Activated CD4-positive, alpha-beta T cell treated with anti-CD3 and anti-CD28 coated beads for 1 hour (primary cell): ENCODE data around the gene VPS13D.
"Not testable (repeated sequence)": the region's sequence is repeated elsewhere in the genome, so short reads cannot be mapped to it uniquely, and the experiment has no call there.

Experiments
- DNase-seq: peaks from one replicate; pipeline ENCODE4 v3.0.0-alpha.2; 2020

VPS13D gene

GRCh38 chr1:12375133-12375829 lies 145.5 kb downstream of the VPS13D start:
- DNase-seq: no peak

DNA sequence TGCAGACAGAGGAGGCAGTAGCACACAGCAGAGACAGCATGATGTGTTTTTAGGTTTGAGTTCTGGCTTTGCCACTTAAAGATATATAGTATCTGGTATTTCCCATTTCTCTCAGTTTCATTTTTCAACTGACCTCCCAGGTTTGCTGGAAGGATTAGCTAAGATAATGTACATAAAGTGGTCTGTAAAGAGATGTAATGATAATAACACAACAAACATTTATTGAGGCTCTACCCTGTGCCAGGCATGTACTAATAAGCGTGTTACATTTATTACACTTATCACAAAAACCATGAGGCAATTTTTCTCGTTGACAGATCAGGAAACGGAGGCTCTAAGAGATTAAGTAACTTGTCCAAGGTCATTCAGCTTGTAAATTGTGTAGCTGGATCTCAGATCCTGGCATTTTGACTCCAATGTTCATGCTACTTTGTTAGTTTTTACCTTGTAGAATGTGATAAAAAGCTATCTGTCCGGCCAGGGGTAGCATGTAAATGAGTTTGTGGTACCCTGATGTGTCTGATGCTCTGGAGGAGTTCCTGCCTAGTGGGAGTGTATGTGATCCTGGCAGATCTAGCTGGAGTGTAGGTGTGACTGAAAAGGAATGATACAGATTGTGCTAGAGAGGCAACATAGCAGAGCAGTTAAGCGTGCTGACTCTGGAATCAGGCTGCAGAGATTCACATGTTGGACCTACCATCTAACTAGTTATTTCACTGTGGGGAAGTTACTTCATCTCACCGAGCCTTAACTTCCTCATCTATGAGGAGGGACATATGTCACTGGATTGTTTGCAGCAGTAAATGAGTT lies 146.6 kb downstream of the VPS13D start:
- DNase-seq: no peak

- no peak for DNase-seq
Observed at GRCh38 chr1:12380326-12381249, 150.8 kb downstream of the VPS13D start.

DNA sequence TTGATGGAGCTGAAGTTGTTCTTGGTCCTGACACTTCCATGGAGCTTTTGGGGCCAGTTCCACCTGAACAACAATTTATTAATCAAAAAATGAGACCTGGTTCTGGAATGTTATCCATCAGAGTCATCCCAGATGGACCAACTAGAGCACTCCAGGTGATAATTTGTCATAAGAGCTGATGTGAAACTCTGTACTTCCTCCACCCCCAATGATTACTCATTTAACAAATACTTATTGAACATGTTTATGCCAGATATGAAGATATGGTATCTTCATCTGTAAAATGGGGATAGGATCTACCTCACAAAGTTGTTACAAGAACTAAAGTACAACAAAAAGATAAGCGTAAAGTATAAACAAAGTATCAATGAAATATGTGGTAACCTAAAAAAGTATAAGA lies 153.2 kb downstream of the VPS13D start:
- DNase-seq: no peak

GRCh38 chr1:12383786-12384185 lies 154.0 kb downstream of the VPS13D start:
- DNase-seq: no peak

GRCh38 chr1:12384836-12385456 lies 155.1 kb downstream of the VPS13D start:
- DNase-seq: no peak

DNA sequence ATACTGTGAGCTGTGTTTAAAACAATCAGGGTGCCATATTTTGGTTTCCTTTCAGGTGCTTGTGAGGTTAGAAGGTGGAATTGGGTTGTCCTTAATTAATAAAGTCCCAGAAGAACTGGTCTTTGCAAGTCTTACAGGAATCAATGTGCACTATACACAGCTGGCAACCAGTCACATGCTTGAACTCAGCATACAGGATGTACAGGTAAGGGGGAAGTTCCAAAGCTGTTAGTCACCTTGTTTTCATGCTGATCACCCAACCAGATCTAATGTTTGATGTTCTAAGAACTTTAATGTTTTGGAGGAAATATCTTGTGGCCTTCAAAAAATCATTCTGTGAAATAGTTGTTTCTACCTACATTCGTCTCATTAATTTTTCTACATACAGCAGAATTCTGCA lies 156.3 kb downstream of the VPS13D start:
- no peak for DNase-seq

DNA sequence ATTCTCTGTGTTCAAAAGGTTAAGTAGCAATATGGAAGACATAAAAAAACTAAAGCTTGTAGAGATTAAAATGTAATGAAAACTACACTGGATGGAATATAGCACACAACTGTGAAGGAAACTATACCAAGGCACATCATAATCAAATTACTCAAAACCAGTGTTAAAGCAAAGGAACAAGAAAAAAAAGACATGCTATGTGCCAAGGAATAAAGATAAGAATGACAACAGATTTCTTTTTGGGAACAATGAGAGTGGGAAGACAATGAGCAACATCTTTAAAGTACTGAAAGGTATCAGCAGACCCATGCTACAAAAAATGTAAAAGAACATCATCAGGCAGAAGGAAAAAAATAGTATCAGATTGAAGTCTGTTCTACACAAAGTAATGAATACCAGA lies 157.8 kb downstream of the VPS13D start:
- DNase-seq: no peak

GRCh38 chr1:12390296-12390695 lies 160.5 kb downstream of the VPS13D start:
- DNase-seq: not testable (repeated sequence)

DNA sequence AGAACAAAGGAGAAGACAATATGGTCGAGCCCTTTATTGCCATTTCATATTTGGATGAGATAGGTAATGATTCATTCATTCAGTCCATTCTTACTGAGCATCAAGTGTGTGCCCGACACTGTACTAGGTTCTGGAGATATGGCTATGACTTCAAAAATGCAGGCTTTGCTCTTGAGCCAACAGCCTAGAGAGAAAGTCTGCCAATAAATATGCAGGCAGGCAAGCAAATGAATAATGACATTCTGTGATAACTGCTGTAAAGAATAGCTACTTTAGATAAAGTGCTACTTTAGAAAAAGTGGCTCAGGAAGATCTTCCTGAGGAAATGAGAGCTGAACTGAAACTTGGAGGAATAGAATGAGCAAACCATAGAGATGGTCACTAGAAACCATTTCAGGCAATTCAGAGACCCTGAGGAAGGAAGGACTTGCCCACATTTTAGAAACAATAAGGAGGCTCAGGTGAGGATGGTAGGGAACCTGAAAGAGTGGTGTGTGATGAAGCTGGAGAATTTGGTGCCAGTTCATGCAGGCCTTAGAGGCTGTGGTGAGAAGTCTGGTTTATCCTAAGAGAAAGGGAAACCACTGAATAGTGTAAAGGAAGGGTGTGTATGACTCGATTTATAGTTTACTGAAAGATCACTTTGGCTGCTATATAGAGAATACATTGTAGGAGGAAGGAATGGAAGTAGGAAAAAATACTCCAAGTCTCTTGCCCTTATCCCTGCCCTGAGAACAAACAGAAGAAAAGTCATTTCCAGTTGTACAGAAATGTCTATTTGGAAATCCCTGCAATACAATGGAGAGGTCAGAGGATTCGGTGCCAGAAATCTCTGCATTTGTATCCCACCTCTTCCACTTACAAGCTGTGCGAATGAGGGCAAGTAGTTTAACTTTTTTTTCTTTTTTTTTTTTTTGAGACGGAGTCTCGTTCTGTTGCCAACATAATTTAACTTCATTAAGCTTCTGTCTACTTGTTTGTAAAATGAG lies 167.9 kb downstream of the VPS13D start:
- DNase-seq: no peak

DNA sequence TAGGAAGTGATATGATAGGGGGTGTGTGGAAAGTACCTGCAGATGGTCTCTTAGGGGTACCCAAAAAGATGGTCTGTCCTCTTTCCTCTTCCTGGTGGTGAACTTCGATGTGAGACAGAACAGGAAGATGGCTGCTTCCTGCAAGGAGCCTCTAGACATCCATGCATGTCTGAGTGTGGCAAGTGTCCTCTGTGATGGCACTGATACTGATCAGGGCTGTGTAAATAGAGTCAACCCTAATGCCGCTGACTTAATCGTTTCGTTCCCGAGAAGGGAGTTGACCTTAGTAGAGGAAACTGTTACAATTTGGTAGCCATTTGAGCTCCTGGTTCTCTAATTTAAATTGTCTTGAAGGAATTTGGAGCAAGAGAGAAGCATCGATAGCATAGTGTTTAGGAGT lies 168.6 kb downstream of the VPS13D start:
- no peak for DNase-seq

DNA sequence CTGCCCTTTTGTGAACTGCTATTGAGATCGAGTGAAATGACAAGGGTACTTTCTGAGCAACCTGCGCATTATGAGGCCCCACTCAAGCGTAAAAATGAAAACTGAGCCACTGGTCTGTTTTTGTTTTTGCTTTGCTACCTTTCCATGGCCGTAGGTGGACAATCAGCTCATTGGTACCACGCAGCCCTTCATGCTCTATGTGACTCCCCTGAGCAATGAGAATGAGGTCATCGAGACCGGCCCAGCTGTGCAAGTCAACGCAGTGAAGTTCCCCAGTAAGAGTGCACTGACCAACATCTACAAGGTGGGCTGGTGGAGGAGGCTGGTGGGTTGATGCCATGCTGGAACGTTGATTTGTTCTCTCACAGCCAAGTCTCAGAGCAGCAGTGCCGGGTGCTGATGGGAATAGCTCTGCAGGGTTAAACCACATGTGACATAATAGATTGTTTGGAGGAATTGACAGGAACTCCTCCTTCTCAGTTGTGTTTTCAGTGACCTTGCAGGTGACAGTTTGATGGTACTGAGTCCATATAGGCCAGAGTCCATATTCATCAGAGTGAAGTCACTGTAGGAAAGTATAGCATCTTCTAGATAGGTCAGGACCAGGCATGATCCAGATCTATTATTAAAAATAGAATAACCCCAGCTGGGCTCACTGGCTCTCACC lies 170.3 kb downstream of the VPS13D start:
- DNase-seq: no peak

DNA sequence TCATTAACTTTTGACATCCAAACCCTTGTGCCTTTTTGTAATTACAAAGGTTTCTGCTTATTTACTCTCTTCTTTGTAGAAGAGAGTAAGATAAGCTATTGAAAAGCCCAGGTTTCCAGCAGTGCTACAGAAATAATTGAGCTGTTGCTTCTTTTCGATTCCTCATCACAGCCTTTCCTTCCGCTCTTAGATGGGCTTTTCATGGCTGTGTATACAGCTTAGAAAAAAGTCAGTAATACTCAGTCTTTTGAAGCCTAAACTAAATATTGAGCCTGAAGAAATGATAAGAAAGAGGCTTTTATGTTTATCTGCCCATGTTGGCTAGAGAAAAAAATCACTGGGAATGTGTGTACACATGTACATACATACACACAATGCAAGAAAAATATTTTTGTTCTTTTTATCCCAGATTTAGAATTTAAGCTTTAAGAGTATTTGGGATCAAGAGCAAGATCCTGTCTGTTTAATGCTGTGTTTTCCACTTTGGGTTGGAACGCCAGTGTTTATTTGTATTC lies 172.4 kb downstream of the VPS13D start:
- no peak for DNase-seq

DNA sequence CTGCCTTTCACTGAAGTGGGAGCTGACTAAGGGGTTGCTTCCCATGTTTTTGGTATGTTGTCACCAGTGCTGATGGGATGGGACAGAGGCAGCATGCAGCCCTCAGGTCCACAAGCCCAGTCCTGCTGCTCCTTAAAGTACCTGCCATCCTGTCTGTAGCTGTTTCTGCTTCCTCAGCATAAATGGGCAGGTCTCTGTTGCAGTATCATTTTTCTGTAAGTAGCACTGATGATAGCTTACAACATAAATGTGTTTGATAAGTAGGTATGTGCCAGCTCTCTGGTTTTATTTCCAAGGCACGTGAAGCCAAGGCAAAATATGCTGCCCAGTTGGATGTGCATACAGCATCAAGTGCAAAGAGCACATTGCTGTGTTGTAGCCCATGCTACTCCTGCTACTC lies 173.0 kb downstream of the VPS13D start:
- no peak for DNase-seq

GRCh38 chr1:12404918-12405317 lies 175.1 kb downstream of the VPS13D start:
- DNase-seq: no peak

DNA sequence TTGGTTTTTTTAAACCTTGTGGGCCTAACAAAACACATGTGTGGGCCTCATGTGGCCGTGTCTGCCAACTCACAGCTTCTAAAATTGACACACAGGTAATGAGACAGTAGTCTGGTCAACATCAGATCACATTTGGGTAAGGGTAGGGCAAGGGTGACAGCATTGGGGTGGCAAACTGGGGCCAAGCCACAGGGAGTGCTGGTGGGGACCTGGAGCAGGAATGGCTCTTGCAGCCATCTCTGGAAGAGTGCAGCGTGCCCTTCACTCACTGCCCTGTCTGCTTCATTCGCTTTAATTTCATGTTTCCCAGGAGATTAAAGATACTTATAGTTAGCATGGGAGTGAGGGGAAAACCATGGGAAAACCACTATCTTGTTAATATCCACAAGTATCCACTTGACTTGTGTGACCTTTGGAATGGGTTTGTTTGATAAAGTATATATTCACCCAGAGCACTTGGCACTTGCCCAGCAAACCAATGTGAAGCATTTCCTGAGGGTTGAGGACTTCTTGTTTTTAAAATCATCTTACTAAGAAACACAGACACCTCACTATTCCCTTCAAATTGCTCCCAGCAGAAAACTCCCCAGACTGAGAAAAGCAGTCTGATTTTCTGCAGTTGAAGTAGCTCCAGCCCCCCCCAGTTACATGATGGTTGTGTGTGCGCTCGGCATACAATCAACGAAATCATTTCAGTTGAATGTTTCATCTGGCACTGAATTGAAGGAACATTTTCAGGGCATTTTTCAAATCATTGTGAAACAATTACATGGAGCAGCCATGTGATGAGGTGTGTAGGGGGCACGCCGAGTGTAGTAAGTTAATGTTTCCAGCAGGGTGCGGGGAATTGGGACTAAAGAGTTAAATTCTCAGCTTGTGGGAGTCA lies 175.7 kb downstream of the VPS13D start:
- no peak for DNase-seq

GRCh38 chr1:12406211-12407021 lies 176.6 kb downstream of the VPS13D start:
- DNase-seq: no peak

DNA sequence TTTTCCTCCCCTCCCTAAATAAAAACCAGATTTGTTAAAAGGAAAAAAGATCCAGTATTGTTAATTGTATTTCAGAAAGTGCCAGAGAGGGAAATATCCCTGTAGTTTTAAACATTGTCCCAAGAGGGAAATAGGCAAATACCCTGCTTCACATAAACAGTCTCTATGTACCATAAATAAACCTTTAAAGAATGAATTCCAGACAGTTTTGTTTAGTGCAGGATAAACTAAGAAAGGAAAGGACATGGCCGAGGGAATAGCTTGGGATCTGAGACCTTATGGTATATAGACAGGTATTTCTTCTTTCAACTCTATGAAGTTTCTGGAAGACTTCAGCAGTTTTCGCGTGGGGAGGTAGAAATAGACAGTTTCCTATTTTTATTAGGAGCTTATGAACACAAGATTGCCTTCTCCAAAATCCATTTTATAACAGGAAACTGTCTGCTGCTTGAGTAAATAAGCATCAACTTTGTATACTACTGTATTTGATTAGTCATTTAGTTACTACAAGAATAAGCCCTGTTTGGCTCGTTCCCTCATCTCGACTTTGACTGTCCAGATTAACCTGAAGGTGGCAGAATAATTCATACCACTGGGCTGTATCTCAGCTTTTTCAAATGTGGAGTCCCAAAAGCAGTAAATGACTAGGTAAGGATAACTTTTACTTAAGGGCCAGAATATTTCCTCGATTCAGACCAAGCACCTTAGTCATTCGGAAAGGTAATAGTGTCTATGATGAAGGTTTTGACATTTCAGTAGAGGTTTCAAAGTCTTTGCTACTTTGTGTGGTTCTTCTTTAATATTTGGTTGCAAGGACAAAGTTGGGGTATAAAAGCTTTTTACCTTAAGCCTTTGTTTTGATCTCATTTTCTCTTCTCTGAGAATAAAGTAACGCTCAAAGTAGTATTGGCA lies 177.5 kb downstream of the VPS13D start:
- DNase-seq: no peak
